Stomach (tissue), 4 donors: Measurements from ENCODE around the gene RNASE4.

Source experiments
- CTCF ChIP-seq, 7 experiments: fragments of 450-650 bp in 4 of 7; fragments of 200-600 bp in 3 of 7; sonication (generic) in 3 of 7; IDR thresholded peaks; one replicate each; pipeline ENCODE4 v1.5.1; 2016 to 2019; ENCODE audit warnings: antibody characterized with exemption in 7 of 7, control low read depth in 2 of 7, mild to moderate bottlenecking in 1 of 7
- POLR2A ChIP-seq, 4 donors: fragments of 450-650 bp; IDR thresholded peaks; one replicate each; pipeline ENCODE4 v1.6.1; 2016; ENCODE audit warnings: antibody characterized with exemption in 4 of 4, control low read depth in 2 of 4, mild to moderate bottlenecking in 1 of 4, moderate library complexity in 1 of 4
- POLR2AphosphoS5 ChIP-seq, 3 donors: sonication (generic); formaldehyde crosslinking; IDR thresholded peaks; one replicate each; pipeline ENCODE4 v1.6.1; 2016; ENCODE audit warnings: antibody characterized with exemption in 3 of 3

GRCh38 chr14:20711261-20711660, 26.9 kb downstream of the RNASE4 start:
- TF ChIP-seq POLR2AphosphoS5 (IDR thresholded peaks at IDR 0.05) (no peak), CTCF (IDR thresholded peaks at IDR 0.05) (no peak), POLR2A (IDR thresholded peaks at IDR 0.05) (no peak)
